ENCODE measurements around the gene MZB1.

Gene MZB1, protein sequence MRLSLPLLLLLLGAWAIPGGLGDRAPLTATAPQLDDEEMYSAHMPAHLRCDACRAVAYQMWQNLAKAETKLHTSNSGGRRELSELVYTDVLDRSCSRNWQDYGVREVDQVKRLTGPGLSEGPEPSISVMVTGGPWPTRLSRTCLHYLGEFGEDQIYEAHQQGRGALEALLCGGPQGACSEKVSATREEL
- 1.8 to 3.1 reads per million in 2 donors for total RNA-seq

- DNase-seq = peak; percentile 32
Measured at GRCh38 chr5:139389701-139390638, at the start of gene MZB1. MZB1 (minus strand) TSS chr5:139389913; CDS start chr5:139389856, 57 bp downstream.

- DNase-seq = peak; percentile 72
Measured at GRCh38 chr5:139439013-139439903, 49.5 kb upstream of the MZB1 start, which contains the start of gene DNAJC18. DNAJC18 (minus strand) TSS chr5:139439525; CDS start chr5:139439445, 80 bp downstream.

DNA sequence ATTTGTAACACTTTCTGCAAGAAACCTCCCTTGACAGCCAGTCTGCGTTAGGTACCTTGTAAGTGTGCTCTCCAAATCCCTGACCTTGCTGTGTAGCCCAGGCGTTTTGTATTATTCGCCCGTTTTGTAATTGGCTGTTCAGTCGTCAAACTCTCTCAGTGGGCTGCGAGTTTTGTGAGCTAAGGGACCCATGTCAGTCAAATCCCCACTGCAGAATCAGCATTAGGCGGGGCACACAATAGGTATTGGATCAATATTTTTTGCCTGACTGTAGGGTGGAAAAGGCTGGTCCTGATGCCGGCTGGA is 48.9 kb upstream of the MZB1 start:
- DNase-seq = no peak

- DNase-seq = no peak
Measured at GRCh38 chr5:139435676-139436075, 46.0 kb upstream of the MZB1 start.

DNA sequence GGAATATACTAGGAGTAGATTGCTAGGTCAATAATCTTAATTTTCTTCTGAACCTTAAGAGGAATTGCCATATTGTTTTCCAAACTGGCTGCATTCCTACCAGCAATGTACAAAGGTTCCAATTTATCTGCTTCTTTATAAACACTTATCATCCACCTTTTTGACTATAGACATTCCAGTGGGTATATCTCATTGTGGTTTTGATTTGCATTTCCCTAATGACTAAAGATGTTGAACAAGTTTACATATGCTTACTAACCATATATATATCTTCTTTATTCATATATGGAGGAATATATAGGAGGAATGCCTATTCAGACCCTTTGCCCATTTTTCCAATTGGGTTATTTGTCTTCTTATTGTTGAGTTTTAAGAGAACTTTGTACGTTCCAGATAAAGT is 42.0 kb upstream of the MZB1 start:
- DNase-seq = no peak

- DNase-seq = no peak
Measured at GRCh38 chr5:139430015-139430414, 40.3 kb upstream of the MZB1 start.

DNA sequence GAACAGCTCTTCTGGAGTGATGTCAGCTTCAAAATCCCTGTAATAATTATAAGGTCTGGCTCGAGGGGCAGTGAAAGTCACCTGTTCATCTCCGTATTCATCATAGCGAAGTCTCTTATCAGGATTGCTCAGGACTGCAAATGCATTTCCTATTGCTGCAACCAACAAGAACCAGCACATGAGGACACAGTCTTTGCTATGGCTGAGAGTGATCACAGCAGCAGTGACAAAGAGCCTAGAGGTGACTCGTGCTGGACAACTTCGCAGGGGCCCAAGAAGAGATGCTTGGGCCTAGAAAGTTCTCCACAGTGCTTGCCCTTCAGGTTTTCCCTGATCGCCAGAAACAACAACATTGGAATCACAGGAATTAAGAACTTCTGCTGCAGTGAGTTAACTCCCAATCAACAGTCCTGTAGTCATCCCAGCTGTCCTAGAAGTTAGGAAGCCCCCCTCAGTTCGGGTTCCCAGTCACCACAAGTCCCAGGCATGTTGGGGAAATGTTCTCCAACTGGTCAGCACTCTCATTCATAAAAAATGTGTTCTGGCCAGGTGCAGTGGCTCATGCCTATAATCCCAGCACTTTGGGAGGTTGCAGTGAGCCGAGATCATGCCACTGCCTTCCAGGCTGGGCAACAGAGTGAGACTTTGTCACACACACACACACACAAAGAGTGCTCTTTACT is 36.6 kb upstream of the MZB1 start:
- no peak for DNase-seq

GRCh38 chr5:139425497-139425896 is 35.8 kb upstream of the MZB1 start:
- DNase-seq = no peak

DNA sequence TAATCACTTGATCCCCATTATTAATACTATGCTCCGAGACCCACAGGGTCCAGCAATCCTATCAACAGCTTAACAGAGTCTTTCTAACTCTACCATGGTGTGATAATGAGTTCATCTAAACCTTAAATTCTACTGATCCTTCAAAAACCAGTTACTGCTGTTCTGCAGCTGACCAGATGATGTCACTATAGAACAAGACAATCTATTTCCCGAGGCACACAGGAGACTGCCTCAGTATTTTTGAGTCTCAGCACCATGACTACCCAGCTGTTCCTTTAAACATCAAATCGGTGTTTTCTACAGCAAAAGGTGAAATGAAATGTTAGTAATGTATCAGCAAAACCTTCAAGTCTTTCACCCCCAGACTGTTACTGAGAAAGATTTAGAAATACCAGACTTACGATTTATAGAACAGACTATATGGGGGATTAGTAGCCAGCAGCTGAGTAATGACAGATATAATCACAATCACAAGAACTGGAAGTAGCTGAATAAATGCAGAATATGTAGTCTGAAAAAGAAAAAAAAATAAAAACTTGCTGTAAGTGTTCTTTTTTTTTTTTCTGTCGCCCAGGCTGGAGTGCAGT is 32.7 kb upstream of the MZB1 start:
- no peak for DNase-seq

GRCh38 chr5:139419226-139420192 is 29.8 kb upstream of the MZB1 start:
- no peak for DNase-seq

DNA sequence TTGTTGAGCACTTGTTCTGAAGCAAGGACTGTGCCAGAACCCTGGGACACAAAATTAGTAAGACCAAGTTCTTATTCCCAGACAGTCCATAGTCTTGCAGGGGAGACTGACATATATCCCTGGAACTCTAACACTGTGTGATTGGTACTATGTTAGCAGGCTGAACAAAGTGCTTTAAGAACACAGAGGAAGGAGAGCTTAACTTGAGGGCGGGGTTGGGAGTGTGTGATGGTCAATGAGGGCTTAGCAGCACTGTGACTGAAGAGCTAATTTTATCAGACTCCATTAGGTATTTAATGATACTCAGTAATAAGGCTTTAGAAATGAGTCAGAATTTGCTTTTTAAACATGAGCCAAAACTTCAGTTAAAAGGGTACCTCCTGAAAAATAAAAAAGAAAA is 29.1 kb upstream of the MZB1 start:
- DNase-seq = no peak

- no peak for DNase-seq
Measured at GRCh38 chr5:139417214-139417613, 27.5 kb upstream of the MZB1 start.

- DNase-seq = no peak
Measured at GRCh38 chr5:139416651-139417050, 26.9 kb upstream of the MZB1 start.

DNA sequence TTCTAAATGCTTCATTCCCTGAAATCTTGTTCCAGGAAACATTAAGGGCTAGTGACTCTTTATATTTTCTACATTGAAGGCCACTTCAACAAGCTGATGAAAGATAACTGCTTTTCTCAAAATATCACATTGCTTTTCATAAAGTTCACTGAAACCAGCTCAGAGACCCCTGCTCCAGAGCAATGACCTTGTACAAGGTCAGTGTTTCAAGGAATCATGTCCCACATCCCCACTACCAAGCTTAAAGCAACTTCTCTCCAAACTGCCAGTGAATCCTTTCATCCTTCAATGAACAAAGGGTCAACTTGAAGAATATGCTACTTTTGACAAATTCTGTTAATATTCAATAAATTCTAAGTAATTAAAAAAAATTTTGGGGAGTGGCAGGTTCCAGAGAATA is 26.2 kb upstream of the MZB1 start:
- no peak for DNase-seq

DNA sequence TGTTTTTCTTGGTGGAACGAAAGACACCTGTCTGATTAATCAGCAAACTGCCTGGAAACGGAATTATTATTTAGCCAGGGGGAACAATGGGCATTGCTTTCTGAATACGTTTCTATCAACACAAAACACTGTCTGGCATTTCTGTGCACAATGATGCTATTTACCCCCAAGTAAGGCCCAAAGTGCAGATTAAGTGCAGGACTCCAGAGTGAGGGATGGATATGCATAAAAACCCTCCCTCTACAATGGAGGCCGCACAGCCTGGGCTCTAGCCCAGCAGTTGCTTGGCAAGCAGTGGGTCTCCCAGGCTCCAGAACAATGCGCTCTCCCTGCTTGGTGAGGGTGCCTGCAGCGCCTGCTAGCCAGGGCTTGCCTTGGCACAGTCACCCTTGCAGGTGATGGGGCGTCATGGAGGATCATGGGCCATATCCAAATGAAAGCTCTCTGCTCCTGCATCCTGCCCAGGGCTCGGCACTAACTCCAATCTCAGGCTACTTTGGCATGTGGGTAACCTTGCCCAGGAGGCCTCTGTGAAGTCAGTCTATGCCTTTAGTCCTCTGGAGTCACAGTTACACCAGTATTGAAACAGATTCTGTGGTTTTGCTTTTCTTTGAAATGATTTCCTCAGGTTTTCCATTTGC is 25.6 kb upstream of the MZB1 start:
- DNase-seq = no peak

DNA sequence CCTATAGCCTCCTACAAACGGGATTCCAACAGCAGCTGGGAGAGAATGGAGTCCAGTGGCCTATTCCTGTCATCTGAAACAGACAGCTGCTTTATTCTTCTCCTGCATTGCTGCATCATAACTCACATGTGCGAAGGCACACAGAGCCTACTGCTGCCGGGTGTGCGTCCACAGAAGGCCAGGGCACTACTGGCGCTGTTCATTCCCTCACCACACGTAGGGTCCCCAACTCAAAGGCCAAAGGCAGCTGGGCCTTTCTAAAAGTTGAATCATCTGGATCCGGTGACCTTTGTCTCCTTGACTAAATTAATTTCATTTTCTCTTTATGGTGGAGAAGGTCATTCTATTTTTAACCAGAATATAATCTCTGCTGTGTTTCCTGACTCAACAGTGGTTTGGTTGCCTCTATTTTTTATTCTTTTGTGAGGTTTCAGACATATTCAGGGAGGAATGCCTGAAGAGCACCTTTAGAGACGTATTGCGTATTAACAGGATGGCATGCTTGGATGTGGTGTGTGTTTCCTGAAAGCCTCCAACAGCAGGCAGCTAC is 24.9 kb upstream of the MZB1 start:
- no peak for DNase-seq

- no peak for DNase-seq
Measured at GRCh38 chr5:139413963-139414362, 24.2 kb upstream of the MZB1 start.

- no peak for DNase-seq
Measured at GRCh38 chr5:139413153-139413552, 23.4 kb upstream of the MZB1 start.

GRCh38 chr5:139410993-139411828 is 21.5 kb upstream of the MZB1 start:
- DNase-seq = no peak
